ENCODE results near the gene BBS9.

The BBS9 gene

DNA sequence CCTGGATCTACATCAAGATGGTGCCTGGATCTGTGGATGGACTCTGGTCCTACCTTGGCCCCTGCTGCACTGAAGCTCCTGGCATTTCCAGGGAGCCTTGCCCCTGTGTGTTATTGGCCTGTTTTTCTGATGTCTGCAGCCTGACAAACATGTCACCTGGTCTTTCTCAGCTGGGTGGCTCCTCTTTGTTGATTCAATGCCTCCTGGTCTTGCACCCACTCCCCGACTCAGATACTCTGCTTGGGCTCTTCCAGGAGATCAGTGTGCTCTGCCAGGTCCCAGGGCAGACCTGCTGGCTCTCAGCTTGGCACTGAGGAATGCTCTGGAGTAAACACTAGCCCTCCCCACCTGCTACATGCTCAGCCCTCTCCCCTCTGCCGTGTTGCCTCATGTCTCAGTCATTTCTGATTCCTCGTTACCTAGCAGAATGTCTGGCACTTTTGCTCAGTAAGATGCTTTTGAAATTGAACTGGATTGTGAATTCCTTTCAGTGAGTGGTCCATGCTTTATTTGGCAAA, 522.7 kb downstream of the BBS9 start:
- Histone ChIP-seq H3K36me3 (no peaks in the 10 kb centered on the region), H3K27me3 (ENCODE audit: insufficient read depth, low read depth, severe bottlenecking) (no peaks in the 10 kb centered on the region)
- TF ChIP-seq, protein P1, sequence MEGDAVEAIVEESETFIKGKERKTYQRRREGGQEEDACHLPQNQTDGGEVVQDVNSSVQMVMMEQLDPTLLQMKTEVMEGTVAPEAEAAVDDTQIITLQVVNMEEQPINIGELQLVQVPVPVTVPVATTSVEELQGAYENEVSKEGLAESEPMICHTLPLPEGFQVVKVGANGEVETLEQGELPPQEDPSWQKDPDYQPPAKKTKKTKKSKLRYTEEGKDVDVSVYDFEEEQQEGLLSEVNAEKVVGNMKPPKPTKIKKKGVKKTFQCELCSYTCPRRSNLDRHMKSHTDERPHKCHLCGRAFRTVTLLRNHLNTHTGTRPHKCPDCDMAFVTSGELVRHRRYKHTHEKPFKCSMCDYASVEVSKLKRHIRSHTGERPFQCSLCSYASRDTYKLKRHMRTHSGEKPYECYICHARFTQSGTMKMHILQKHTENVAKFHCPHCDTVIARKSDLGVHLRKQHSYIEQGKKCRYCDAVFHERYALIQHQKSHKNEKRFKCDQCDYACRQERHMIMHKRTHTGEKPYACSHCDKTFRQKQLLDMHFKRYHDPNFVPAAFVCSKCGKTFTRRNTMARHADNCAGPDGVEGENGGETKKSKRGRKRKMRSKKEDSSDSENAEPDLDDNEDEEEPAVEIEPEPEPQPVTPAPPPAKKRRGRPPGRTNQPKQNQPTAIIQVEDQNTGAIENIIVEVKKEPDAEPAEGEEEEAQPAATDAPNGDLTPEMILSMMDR (IDR thresholded peaks at IDR 0.05; ENCODE audit: low read depth, low read length), result no peak

DNA sequence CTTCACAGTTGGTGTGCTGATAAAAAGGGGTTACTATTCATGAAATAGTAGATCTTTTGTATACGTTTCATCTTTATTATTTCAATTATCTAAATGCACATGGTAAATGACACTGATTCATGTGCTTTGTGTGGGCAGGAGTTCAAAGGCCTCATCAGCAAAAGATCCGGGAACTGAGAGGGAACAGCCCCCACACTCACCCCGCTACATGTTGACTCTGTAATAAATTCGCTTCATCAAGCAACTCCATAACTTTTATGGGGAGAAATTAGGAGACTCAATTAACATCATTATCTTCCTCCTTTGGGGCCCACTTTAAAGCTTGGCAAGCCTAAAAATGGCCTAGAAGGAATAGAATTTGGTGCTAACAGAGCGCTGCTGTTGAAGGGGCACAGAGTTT, 525.3 kb downstream of the BBS9 start:
- H3K27me3 ChIP-seq (ENCODE audit: insufficient read depth, low read depth, severe bottlenecking), result no peaks in the 10 kb centered on the region
- TF ChIP-seq, protein P1 (IDR thresholded peaks at IDR 0.05; ENCODE audit: low read depth, low read length), result no peak
- H3K4me3 ChIP-seq (ENCODE audit: low read depth, low read length), result no peak overlapping the region

More for the DNA sequence above, 522.7 kb downstream of the BBS9 start:
- Histone ChIP-seq H3K9me3 (ENCODE audit: severe bottlenecking) (no peaks in the 10 kb centered on the region), H3K27ac (no peak overlapping the region), H3K4me3 (ENCODE audit: low read depth, low read length) (no peak overlapping the region)
- DNase-seq, result no peak

More for the DNA sequence above, 525.3 kb downstream of the BBS9 start:
- no peak for DNase-seq
- Histone ChIP-seq H3K36me3 (no peaks in the 10 kb centered on the region), H3K9me3 (ENCODE audit: severe bottlenecking) (no peaks in the 10 kb centered on the region), H3K27ac (no peak overlapping the region)
